Lower lobe of right lung (tissue), 2 donors: ENCODE data around the gene HINT3. TPM values are rescaled to one million over a fixed set of nuclear protein-coding genes. Genes with fewer than 3 reads are reported as not detected.
"Not testable (repeated sequence)": the region's sequence is repeated elsewhere in the genome, so short reads cannot be mapped to it uniquely, and the experiment has no call there.

Experiments used
- ATAC-seq, 2 donors: fragments of 200-7000 bp; cut with Tn5 transposase; one replicate each; pipeline ENCODE4 v1.9.1; 2020 to 2022; ENCODE audit warnings: mild to moderate bottlenecking in 2 of 2, moderate library complexity in 2 of 2
- DNase-seq: peaks from one replicate; pipeline ENCODE4 v3.0.0-alpha.2; 2020
- H3K27ac ChIP-seq: fragments of 200-600 bp; one replicate; pipeline ENCODE4 v1.8.0; 2022
- H3K27me3 ChIP-seq: fragments of 200-600 bp; one replicate; pipeline ENCODE4 v1.8.0; 2022; ENCODE audit warnings: low read depth
- H3K36me3 ChIP-seq: fragments of 200-600 bp; one replicate; pipeline ENCODE4 v1.8.0; 2022; ENCODE audit warnings: mild to moderate bottlenecking
- H3K4me1 ChIP-seq: fragments of 200-600 bp; one replicate; pipeline ENCODE4 v1.8.0; 2022
- H3K4me3 ChIP-seq: fragments of 200-600 bp; one replicate; pipeline ENCODE4 v1.8.0; 2022; ENCODE audit warnings: mild to moderate bottlenecking
- H3K9me3 ChIP-seq: fragments of 200-600 bp; one replicate; pipeline ENCODE4 v1.8.0; 2022
- intact Hi-C: fragments of 100-400 bp; cut with DNase I; formaldehyde crosslinking; loops from one replicate; pipeline ENCODE4 v1.11.0; 2022
- total RNA-seq: library from RNA; stranded (reverse); fragmentation: NEBNext Ultra II Directional; extraction: Animal tissue kit (Norgen Biotek cat#: 25700); gene quantifications from one replicate; pipeline ENCODE4 v1.2.1, GENCODE V29; 2021
- TF ChIP-seq, protein P1 (sequence below): fragments of 200-600 bp; IDR thresholded peaks from one replicate; pipeline ENCODE4 v1.8.0; 2022; ENCODE audit warnings: antibody characterized with exemption, mild to moderate bottlenecking
- donor health status: DM: no; HTN: yes; CAD: no; lungs with severe emphysema.

The HINT3 gene
- total RNA-seq, 1 donor from 2014 or later: 28.3 TPM

GRCh38 chr6:126015863-126016262 is 59.3 kb downstream of the HINT3 start:
- DNase-seq: no peak
- no peaks in the 10 kb centered on the region for H3K27me3 ChIP-seq
- H3K4me3 ChIP-seq: no peak overlapping the region
- H3K9me3 ChIP-seq: no peaks in the 10 kb centered on the region
- no peak for ATAC-seq
- intact Hi-C loops: no loop called here
- H3K27ac ChIP-seq: no peak overlapping the region
- peaks cover 77% of the 10 kb centered on the region for H3K36me3 ChIP-seq
- TF ChIP-seq, protein P1, sequence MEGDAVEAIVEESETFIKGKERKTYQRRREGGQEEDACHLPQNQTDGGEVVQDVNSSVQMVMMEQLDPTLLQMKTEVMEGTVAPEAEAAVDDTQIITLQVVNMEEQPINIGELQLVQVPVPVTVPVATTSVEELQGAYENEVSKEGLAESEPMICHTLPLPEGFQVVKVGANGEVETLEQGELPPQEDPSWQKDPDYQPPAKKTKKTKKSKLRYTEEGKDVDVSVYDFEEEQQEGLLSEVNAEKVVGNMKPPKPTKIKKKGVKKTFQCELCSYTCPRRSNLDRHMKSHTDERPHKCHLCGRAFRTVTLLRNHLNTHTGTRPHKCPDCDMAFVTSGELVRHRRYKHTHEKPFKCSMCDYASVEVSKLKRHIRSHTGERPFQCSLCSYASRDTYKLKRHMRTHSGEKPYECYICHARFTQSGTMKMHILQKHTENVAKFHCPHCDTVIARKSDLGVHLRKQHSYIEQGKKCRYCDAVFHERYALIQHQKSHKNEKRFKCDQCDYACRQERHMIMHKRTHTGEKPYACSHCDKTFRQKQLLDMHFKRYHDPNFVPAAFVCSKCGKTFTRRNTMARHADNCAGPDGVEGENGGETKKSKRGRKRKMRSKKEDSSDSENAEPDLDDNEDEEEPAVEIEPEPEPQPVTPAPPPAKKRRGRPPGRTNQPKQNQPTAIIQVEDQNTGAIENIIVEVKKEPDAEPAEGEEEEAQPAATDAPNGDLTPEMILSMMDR: no peak
- no peaks in the 10 kb centered on the region for H3K4me1 ChIP-seq

GRCh38 chr6:126016591-126016990 is 60.0 kb downstream of the HINT3 start:
- H3K9me3 ChIP-seq: no peaks in the 10 kb centered on the region
- no peak for DNase-seq
- TF ChIP-seq, protein P1: no peak
- H3K27me3 ChIP-seq: no peaks in the 10 kb centered on the region
- no peak for ATAC-seq
- intact Hi-C loops: no loop called here
- no peak overlapping the region for H3K27ac ChIP-seq
- peaks cover 77% of the 10 kb centered on the region for H3K36me3 ChIP-seq
- no peak overlapping the region for H3K4me3 ChIP-seq
- no peaks in the 10 kb centered on the region for H3K4me1 ChIP-seq

DNA sequence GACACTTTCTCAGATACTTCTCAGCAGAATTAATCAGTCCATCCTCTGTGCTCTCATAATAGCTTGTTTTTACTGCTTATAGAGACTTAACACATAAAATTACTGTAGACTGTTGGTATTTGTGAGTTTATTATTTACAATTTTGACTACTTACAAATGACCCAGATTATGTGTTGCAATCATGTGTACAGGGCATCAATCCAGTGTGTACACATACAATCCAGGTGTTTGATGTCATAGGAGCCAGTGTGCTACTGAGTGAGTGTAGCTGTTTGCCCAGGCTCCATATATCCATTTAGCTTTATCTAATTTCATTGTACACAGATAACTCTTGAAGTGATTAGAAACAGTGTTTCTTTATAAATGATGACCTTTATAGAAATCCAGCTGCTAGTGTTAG is 61.1 kb downstream of the HINT3 start:
- peaks cover 77% of the 10 kb centered on the region for H3K36me3 ChIP-seq

GRCh38 chr6:126020305-126021050 is 63.9 kb downstream of the HINT3 start:
- H3K4me1 ChIP-seq: no peaks in the 10 kb centered on the region
- no peaks in the 10 kb centered on the region for H3K27me3 ChIP-seq
- peaks cover 74% of the 10 kb centered on the region for H3K36me3 ChIP-seq
- DNase-seq (no peak), ATAC-seq (no peak)
- intact Hi-C loops: no loop called here
- TF ChIP-seq, protein P1: no peak
- no peak overlapping the region for H3K4me3 ChIP-seq
- H3K9me3 ChIP-seq: no peaks in the 10 kb centered on the region
- H3K27ac ChIP-seq: no peak overlapping the region

More for the DNA sequence above, 61.1 kb downstream of the HINT3 start:
- H3K4me3 ChIP-seq: no peak overlapping the region
- TF ChIP-seq, protein P1: no peak
- no peaks in the 10 kb centered on the region for H3K27me3 ChIP-seq
- no peak overlapping the region for H3K27ac ChIP-seq
- no peak for DNase-seq
- H3K9me3 ChIP-seq: no peaks in the 10 kb centered on the region
- ATAC-seq: no peak
- no peaks in the 10 kb centered on the region for H3K4me1 ChIP-seq
- intact Hi-C loops: no loop called here

- DNase-seq, ATAC-seq, intact Hi-C loops, H3K9me3 ChIP-seq, H3K27ac ChIP-seq, H3K4me1 ChIP-seq, H3K4me3 ChIP-seq, H3K27me3 ChIP-seq: not testable (repeated sequence)
- peaks cover 75% of the 10 kb centered on the region for H3K36me3 ChIP-seq
These were observed 66.9 kb downstream of the HINT3 start for GRCh38 chr6:126023474-126023873.

DNA sequence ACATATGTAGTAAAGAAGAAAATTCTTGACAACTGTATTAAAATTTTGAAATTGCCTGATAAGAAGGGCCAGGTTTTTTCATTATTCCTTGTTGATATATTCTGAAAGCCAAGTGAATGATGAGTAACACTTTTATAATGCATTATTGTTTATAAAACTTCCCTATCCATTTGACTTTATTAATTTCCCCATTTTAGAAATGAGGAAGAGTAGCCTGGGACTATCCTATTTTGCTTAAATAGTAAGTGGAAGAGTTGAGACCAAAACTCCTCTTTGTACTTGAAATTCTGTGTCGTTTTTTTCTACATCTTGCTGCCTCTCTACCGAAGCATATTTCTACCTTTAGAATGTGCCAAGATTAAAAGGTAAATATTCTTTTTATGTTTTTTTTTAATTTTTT is 69.4 kb downstream of the HINT3 start:
- intact Hi-C loops: no loop called here
- Histone ChIP-seq H3K9me3 (no peaks in the 10 kb centered on the region), H3K4me3 (no peak overlapping the region), H3K4me1 (no peaks in the 10 kb centered on the region), H3K27ac (no peak overlapping the region), H3K36me3 (peaks cover 66% of the 10 kb centered on the region), H3K27me3 (no peaks in the 10 kb centered on the region)
- ATAC-seq (no peak), DNase-seq (no peak)
- TF ChIP-seq, protein P1: no peak
